GM23338 (cell line): ENCODE results near the gene AGBL5. TPM values are rescaled to one million over a fixed set of nuclear protein-coding genes. Genes with fewer than 3 reads are reported as not detected.

Source experiments
- ATAC-seq: fragments of 200-7000 bp; cut with Tn5 transposase; 3 replicates; pipeline ENCODE4 v1.9.1; 2020
- DNase-seq: peaks from one replicate; pipeline ENCODE4 v3.0.0-alpha.2; 2015; ENCODE audit warnings: low spot score
- H2AFZ ChIP-seq: fragments of 200-600 bp; sonication (generic); 2 replicates; pipeline ENCODE4 v1.8.0; 2016; ENCODE audit warnings: antibody characterized with exemption, mild to moderate bottlenecking, moderate library complexity
- H3F3A ChIP-seq: fragments of 200-600 bp; sonication (generic); replicated peaks from 2 replicates; pipeline ENCODE4 v1.8.0; 2017; ENCODE audit warnings: antibody characterized with exemption, mixed run types, low read depth
- H3K27ac ChIP-seq: fragments of 200-600 bp; sonication (generic); 2 replicates; pipeline ENCODE4 v1.6.1; 2016; ENCODE audit warnings: low read depth
- H3K27me3 ChIP-seq: fragments of 200-600 bp; sonication (generic); 2 replicates; pipeline ENCODE4 v1.8.0; 2016; ENCODE audit warnings: mild to moderate bottlenecking, mixed run types, moderate library complexity; ENCODE audit not compliant: insufficient read depth
- H3K36me3 ChIP-seq: fragments of 200-600 bp; sonication (generic); 2 replicates; pipeline ENCODE4 v1.8.0; 2016; ENCODE audit warnings: mild to moderate bottlenecking; ENCODE audit not compliant: insufficient read depth
- H3K4me1 ChIP-seq: fragments of 200-600 bp; sonication (generic); 2 replicates; pipeline ENCODE4 v1.8.0; 2016; ENCODE audit warnings: mild to moderate bottlenecking, moderate library complexity; ENCODE audit not compliant: insufficient read depth
- H3K4me2 ChIP-seq: fragments of 200-600 bp; sonication (generic); 2 replicates; pipeline ENCODE4 v1.7.1; 2017; ENCODE audit warnings: mixed run types
- H3K4me3 ChIP-seq: fragments of 200-600 bp; sonication (generic); 2 replicates; pipeline ENCODE4 v1.6.1; 2016; ENCODE audit warnings: mixed run types
- H3K79me2 ChIP-seq: fragments of 200-600 bp; sonication (generic); replicated peaks from 2 replicates; pipeline ENCODE4 v1.8.0; 2017; ENCODE audit warnings: mild to moderate bottlenecking; ENCODE audit not compliant: insufficient read depth
- H3K9me2 ChIP-seq: fragments of 200-600 bp; sonication (generic); 2 replicates; pipeline ENCODE4 v1.8.0; 2017; ENCODE audit not compliant: insufficient read depth
- H4K20me1 ChIP-seq: fragments of 200-600 bp; sonication (generic); replicated peaks from 2 replicates; pipeline ENCODE4 v1.8.0; 2017; ENCODE audit warnings: mild to moderate bottlenecking; ENCODE audit not compliant: insufficient read depth
- H3K27ac Mint-ChIP-seq: 2 replicates; pipeline ENCODE4 v1.8.0; 2020; ENCODE audit warnings: inconsistent platforms, mild to moderate bottlenecking, moderate library complexity, mixed read lengths
- H3K27me3 Mint-ChIP-seq: 3 replicates; pipeline ENCODE4 v1.8.0; 2022; ENCODE audit warnings: low read depth, mild to moderate bottlenecking, moderate library complexity, mixed read lengths, inconsistent platforms; ENCODE audit not compliant: insufficient read depth, poor library complexity
- H3K36me3 Mint-ChIP-seq: 3 replicates; pipeline ENCODE4 v1.8.0; 2021; ENCODE audit warnings: low read depth, mild to moderate bottlenecking, inconsistent platforms, moderate library complexity, mixed read lengths
- H3K4me1 Mint-ChIP-seq: 3 replicates; pipeline ENCODE4 v1.8.0; 2020; ENCODE audit warnings: mild to moderate bottlenecking, inconsistent platforms, mixed read lengths
- H3K4me3 Mint-ChIP-seq: 3 replicates; pipeline ENCODE4 v1.8.0; 2021; ENCODE audit warnings: moderate library complexity, mild to moderate bottlenecking, inconsistent platforms, mixed read lengths
- H3K9me3 Mint-ChIP-seq: 3 replicates; pipeline ENCODE4 v1.8.0; 2020; ENCODE audit warnings: moderate library complexity, mild to moderate bottlenecking, inconsistent platforms, mixed read lengths
- JUNB ChIP-seq: IDR thresholded peaks from one replicate; pipeline ENCODE4 v1.6.1; 2016; ENCODE audit warnings: antibody characterized with exemption; ENCODE audit not compliant: unreplicated experiment
- POLR2AphosphoS5 ChIP-seq: IDR thresholded peaks from 2 replicates; pipeline ENCODE4 v1.6.1; 2016; ENCODE audit warnings: antibody characterized with exemption, low read depth
- STAT1 ChIP-seq: IDR thresholded peaks from one replicate; pipeline ENCODE4 v1.6.1; 2016; ENCODE audit warnings: antibody characterized with exemption; ENCODE audit not compliant: unreplicated experiment
- ZNF114 ChIP-seq: fragments of 250-450 bp; sonication (Bioruptor Pico); IDR thresholded peaks from 2 replicates; pipeline ENCODE4 v1.5.0; 2020; ENCODE audit warnings: mild to moderate bottlenecking, moderate library complexity
- ZNF331 ChIP-seq: fragments of 250-450 bp; sonication (Bioruptor Pico); IDR thresholded peaks from 2 replicates; pipeline ENCODE4 v1.5.0; 2020; ENCODE audit warnings: low read depth, mild to moderate bottlenecking, moderate library complexity
- ZNF462 ChIP-seq: fragments of 250-450 bp; sonication (Bioruptor Pico); IDR thresholded peaks from 2 replicates; pipeline ENCODE4 v1.5.0; 2020; ENCODE audit warnings: mild to moderate bottlenecking, moderate library complexity
- polyA plus RNA-seq: library from polyadenylated mRNA; unstranded; fragments of >200 nt; fragmentation: Nextera tagmentation; extraction: Ambion mirVana; gene quantifications from 2 replicates; pipeline ENCODE4 v1.2.1, GENCODE V29; 2016
- total RNA-seq: library from RNA; depleted of rRNA; stranded (reverse); fragments of >200 nt; shearing (Covaris generic); gene quantifications from 2 replicates; pipeline ENCODE4 v1.2.3, GENCODE V29; 2014
- TF ChIP-seq, protein P1 (sequence below): IDR thresholded peaks from 2 replicates; pipeline ENCODE4 v1.6.1; 2016; ENCODE audit warnings: antibody characterized with exemption

Gene AGBL5
- total and polyA plus RNA-seq, 2 experiments from 2014 or later: 17.9 to 31.3 TPM

GRCh38 chr2:27092696-27093429 is 41.4 kb downstream of the AGBL5 start (continued):
- TF ChIP-seq ZNF462 (CRISPR knock-in tag) (no peak), STAT1 (no peak)

- Histone ChIP-seq H4K20me1 (no peaks in the 10 kb centered on the region; the same call in 1 of the 2 replicates), H3F3A (no peaks in the 10 kb centered on the region), H3K36me3 (no peaks in the 10 kb centered on the region), H2AFZ (no peak overlapping the region), H3K9me2 (no peaks in the 10 kb centered on the region), H3K4me3 (no peak overlapping the region), H3K27me3 (no peaks in the 10 kb centered on the region), H3K79me2 (no peaks in the 10 kb centered on the region), H3K4me2 (no peak overlapping the region), H3K27ac (no peak overlapping the region), H3K4me1 (peaks cover 4% of the 10 kb centered on the region; the same call in 1 of the 2 replicates)
- Mint-ChIP-seq H3K9me3 (no peaks in the 10 kb centered on the region; the same call in 2 of the 3 replicates), H3K4me3 (no peak overlapping the region), H3K27ac (no peak overlapping the region), H3K27me3 (peaks cover 19% of the 10 kb centered on the region), H3K36me3 (no peaks in the 10 kb centered on the region; the same call in 2 of the 3 replicates), H3K4me1 (peaks cover 6% of the 10 kb centered on the region)
- ATAC-seq (no peak), DNase-seq (no peak)
- TF ChIP-seq JUNB (no peak), ZNF114 (CRISPR knock-in tag) (no peak), POLR2AphosphoS5 (no peak), STAT1 (no peak), ZNF331 (CRISPR knock-in tag) (no peak)
- TF ChIP-seq, protein P1, sequence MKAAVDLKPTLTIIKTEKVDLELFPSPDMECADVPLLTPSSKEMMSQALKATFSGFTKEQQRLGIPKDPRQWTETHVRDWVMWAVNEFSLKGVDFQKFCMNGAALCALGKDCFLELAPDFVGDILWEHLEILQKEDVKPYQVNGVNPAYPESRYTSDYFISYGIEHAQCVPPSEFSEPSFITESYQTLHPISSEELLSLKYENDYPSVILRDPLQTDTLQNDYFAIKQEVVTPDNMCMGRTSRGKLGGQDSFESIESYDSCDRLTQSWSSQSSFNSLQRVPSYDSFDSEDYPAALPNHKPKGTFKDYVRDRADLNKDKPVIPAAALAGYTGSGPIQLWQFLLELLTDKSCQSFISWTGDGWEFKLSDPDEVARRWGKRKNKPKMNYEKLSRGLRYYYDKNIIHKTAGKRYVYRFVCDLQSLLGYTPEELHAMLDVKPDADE: no peak
These were observed 42.2 kb downstream of the AGBL5 start for GRCh38 chr2:27093430-27094352.
